GM21447 (cell line): ENCODE results near the gene DEGS2.

ENCODE experiments used
- ATAC-seq: cut with Tn5 transposase; IDR thresholded peaks from one replicate; pipeline ENCODE4 v1.9.1; 2021; ENCODE audit not compliant: unreplicated experiment

Gene DEGS2

GRCh38 chr14:100096656-100097055, 62.8 kb downstream of the DEGS2 start:
- no peak for ATAC-seq
